Nephron (organoid): Measurements from ENCODE around the gene APPBP2.

Experiments used
- H3K27ac Mint-ChIP-seq, 3 experiments: 2 replicates each; pipeline ENCODE4 v1.8.0; 2020; ENCODE audit warnings: mixed read lengths in 3 of 3, mild to moderate bottlenecking in 2 of 3, moderate library complexity in 1 of 3
- H3K27me3 Mint-ChIP-seq: 2 replicates; pipeline ENCODE4 v1.8.0; 2021; ENCODE audit warnings: low read depth, mild to moderate bottlenecking, moderate library complexity, mixed read lengths
- H3K36me3 Mint-ChIP-seq: 2 replicates; pipeline ENCODE4 v1.8.0; 2020; ENCODE audit warnings: low read depth, mixed read lengths
- H3K4me1 Mint-ChIP-seq: 2 replicates; pipeline ENCODE4 v1.8.0; 2020; ENCODE audit warnings: mixed read lengths
- H3K4me3 Mint-ChIP-seq, 3 experiments: 2 replicates each; pipeline ENCODE4 v1.8.0; 2020; ENCODE audit warnings: mild to moderate bottlenecking in 3 of 3, mixed read lengths in 3 of 3, moderate library complexity in 2 of 3
- H3K9me3 Mint-ChIP-seq: 2 replicates; pipeline ENCODE4 v1.8.0; 2020; ENCODE audit warnings: mixed read lengths
- CTCF ChIP-seq, 3 experiments: fragments of 200-600 bp; sonication (generic); IDR thresholded peaks; one replicate each; pipeline ENCODE4 v1.5.0; 2021; ENCODE audit warnings: antibody characterized with exemption in 3 of 3; ENCODE audit not compliant: unreplicated experiment in 3 of 3

APPBP2 gene

GRCh38 chr17:60473788-60474187 lies 52.3 kb downstream of the APPBP2 start:
- H3K4me1 Mint-ChIP-seq: peaks cover 15% of the 10 kb centered on the region
- H3K36me3 Mint-ChIP-seq: peaks cover 60% of the 10 kb centered on the region
- peaks cover 11% of the 10 kb centered on the region for H3K9me3 Mint-ChIP-seq
- H3K27me3 Mint-ChIP-seq: no peaks in the 10 kb centered on the region
- TF ChIP-seq CTCF (IDR thresholded peaks at IDR 0.05; ENCODE audit: unreplicated experiment in 3 of 3): no peak
- H3K4me3 Mint-ChIP-seq: no peak overlapping the region
- no peak overlapping the region for H3K27ac Mint-ChIP-seq

- Mint-ChIP-seq H3K27ac (peak overlapping the region in 1 of 3 experiments; percentile 44), H3K36me3 (peaks cover 66% of the 10 kb centered on the region)
These were observed 53.6 kb downstream of the APPBP2 start for GRCh38 chr17:60472449-60472848.

DNA sequence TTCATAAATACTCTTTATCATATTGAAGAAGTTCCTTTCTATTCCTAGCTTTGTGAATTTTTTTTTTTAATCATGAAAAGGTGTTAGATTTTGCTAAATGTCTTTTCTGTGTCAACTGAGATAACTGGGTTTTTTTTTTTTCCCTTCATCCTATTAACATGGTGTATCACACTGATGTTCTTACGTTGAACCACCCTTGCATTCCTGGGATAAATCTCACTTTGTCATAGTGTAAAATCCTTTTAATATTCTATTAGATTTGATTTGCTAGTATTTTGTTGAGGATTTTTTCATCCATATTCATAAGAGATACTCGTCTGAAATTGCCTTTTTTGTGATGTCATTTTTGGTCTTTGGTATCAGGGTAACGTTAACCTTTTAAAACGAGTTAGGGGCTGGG lies 54.6 kb downstream of the APPBP2 start:
- TF ChIP-seq CTCF (IDR thresholded peaks at IDR 0.05; ENCODE audit: unreplicated experiment in 3 of 3): no peak
- no peak overlapping the region for H3K4me3 Mint-ChIP-seq
- peaks cover 63% of the 10 kb centered on the region for H3K36me3 Mint-ChIP-seq
- H3K9me3 Mint-ChIP-seq: peaks cover 11% of the 10 kb centered on the region
- H3K27ac Mint-ChIP-seq: peak overlapping the region; percentile 87 to 89 (median 89)
- H3K27me3 Mint-ChIP-seq: no peaks in the 10 kb centered on the region
- peaks cover 23% of the 10 kb centered on the region for H3K4me1 Mint-ChIP-seq

More at GRCh38 chr17:60472449-60472848, 53.6 kb downstream of the APPBP2 start:
- Mint-ChIP-seq H3K9me3 (peaks cover 11% of the 10 kb centered on the region), H3K4me1 (peaks cover 20% of the 10 kb centered on the region), H3K4me3 (no peak overlapping the region), H3K27me3 (no peaks in the 10 kb centered on the region)
- no peak for TF ChIP-seq CTCF (IDR thresholded peaks at IDR 0.05; ENCODE audit: unreplicated experiment in 3 of 3)

DNA sequence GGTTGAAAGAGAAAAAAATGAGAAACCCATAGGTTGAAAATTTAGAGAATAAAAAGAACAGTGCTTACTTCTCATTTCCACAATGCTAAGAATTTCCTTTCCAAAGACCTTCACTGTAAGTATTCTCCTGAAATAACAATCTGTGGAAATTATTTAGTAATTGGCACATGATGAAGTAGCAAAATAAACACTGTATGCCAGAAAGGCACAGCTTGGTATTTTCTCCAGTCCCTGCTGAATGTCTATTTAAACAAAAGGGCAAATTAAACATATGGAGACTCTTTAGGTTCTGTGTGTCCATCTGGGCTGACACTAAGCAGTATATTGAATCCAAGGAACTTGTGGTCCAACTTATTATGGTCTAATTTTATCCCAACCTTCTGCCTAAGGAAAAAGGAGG lies 57.7 kb downstream of the APPBP2 start:
- TF ChIP-seq CTCF (IDR thresholded peaks at IDR 0.05; ENCODE audit: unreplicated experiment in 3 of 3): no peak
- Mint-ChIP-seq H3K4me3 (no peak overlapping the region), H3K4me1 (peaks cover 30% of the 10 kb centered on the region), H3K9me3 (peaks cover 9% of the 10 kb centered on the region), H3K27ac (peak overlapping the region in 2 of 3 experiments; percentile 94 to 98), H3K36me3 (peaks cover 70% of the 10 kb centered on the region), H3K27me3 (no peaks in the 10 kb centered on the region)

DNA sequence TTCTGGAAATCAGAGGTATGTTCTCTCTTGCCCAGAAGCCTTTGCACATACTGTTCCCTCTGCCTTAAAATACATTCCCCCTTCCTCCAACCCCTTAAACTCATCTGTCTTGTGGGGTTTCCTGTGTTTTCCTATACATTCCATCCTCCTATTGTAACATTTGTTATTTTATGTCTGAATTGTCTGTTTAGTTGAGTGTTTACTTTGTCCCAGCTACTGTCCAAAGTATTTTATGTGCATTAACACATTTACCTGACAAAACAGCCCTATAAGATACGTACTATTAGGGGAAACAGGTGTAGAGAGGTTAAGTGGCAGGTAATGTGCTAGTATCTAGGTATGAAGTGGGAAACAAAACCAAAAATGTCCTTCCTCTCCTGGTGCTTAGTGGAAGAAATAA lies 61.7 kb downstream of the APPBP2 start:
- Mint-ChIP-seq H3K27me3 (no peaks in the 10 kb centered on the region), H3K4me1 (peaks cover 17% of the 10 kb centered on the region), H3K9me3 (no peaks in the 10 kb centered on the region), H3K36me3 (peaks cover 58% of the 10 kb centered on the region), H3K27ac (peak overlapping the region; percentile 35 to 60 (median 47)), H3K4me3 (no peak overlapping the region)
- TF ChIP-seq CTCF (IDR thresholded peaks at IDR 0.05; ENCODE audit: unreplicated experiment in 3 of 3): no peak

DNA sequence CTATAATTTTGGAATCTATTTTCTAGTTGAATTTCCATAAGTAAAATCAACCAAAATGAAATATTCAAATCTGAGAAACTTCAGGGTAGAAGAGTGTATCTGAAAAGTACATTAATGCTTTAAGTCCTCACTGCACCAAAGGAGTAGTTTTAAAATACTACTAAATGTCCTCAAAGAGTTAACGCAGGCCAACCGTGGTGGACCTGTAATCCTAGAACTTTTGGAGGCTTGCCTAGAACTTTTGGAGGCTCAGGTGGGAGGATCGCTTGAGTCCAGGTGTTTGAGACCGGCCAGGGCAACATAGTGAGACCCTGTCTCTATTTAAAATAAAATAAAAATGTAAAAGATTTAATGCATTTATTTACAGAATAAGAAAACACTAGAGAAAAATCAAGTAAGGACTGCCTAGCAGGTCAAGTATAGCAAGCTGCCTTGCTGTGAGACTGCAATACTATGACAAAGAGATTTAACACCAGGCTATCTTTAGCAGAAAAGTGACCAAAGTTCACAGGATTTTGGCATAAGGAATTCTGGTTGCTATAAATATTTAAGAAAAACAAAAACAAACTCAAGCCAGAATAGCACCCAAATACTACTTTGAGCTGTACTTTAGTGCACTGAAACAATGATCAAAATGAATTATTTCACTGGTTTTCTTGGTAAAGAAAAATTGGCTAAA lies 62.7 kb downstream of the APPBP2 start:
- H3K9me3 Mint-ChIP-seq: no peaks in the 10 kb centered on the region
- H3K4me1 Mint-ChIP-seq: peaks cover 15% of the 10 kb centered on the region

More for the DNA sequence above, 62.7 kb downstream of the APPBP2 start:
- Mint-ChIP-seq H3K27me3 (no peaks in the 10 kb centered on the region), H3K4me3 (no peak overlapping the region), H3K36me3 (peaks cover 61% of the 10 kb centered on the region), H3K27ac (peak overlapping the region; percentile 47 to 72 (median 68))
- TF ChIP-seq CTCF (IDR thresholded peaks at IDR 0.05; ENCODE audit: unreplicated experiment in 3 of 3): no peak
